SK-N-MC (cell line): ENCODE results near the gene ZCRB1.

Experiments
- DNase-seq: peaks from one replicate; pipeline ENCODE4 v3.0.0-alpha.2; 2011; ENCODE audit warnings: low read depth, low spot score
- H3K27ac ChIP-seq: fragments of 200-600 bp; sonication (generic); 2 replicates; pipeline ENCODE4 v1.5.1; 2016; ENCODE audit warnings: mixed run types
- H3K36me3 ChIP-seq: fragments of 200-600 bp; sonication (generic); 2 replicates; pipeline ENCODE4 v1.6.1; 2017; ENCODE audit warnings: antibody characterized with exemption, low read length, mixed read lengths; ENCODE audit not compliant: insufficient read depth
- H3K4me3 ChIP-seq: fragments of 200-600 bp; sonication (generic); 2 replicates; pipeline ENCODE4 v1.5.1; 2016
- H3K9ac ChIP-seq: fragments of 200-600 bp; sonication (generic); 2 replicates; pipeline ENCODE4 v1.8.0; 2017; ENCODE audit warnings: mixed run types, mixed read lengths; ENCODE audit not compliant: insufficient read length
- H3K9me3 ChIP-seq: fragments of 200-600 bp; sonication (generic); 2 replicates; pipeline ENCODE4 v1.6.1; 2017; ENCODE audit warnings: low read depth, mild to moderate bottlenecking, antibody characterized with exemption, low read length, moderate library complexity, mixed read lengths
- EZH2 ChIP-seq: fragments of 200-600 bp; sonication (generic); IDR thresholded peaks from one replicate; pipeline ENCODE4 v1.6.1; 2017; ENCODE audit warnings: antibody characterized with exemption
- FOXP2 ChIP-seq: optimal IDR thresholded peaks from 2 replicates; pipeline ENCODE3; 2011; ENCODE audit warnings: mild to moderate bottlenecking, moderate library complexity; ENCODE audit not compliant: insufficient read depth; ENCODE audit errors: extremely low read length, control extremely low read depth
- POLR2AphosphoS5 ChIP-seq: IDR thresholded peaks from 2 replicates; pipeline ENCODE4 v1.6.1; 2012; ENCODE audit warnings: mild to moderate bottlenecking, low read depth, low read length, borderline replicate concordance

Gene ZCRB1

GRCh38 chr12:42315108-42315507 lies 10.8 kb downstream of the ZCRB1 start:
- DNase-seq = no peak
- Histone ChIP-seq H3K36me3 (peaks cover 33% of the 10 kb centered on the region), H3K9me3 (no peaks in the 10 kb centered on the region), H3K27ac (no peak overlapping the region), H3K9ac (no peak overlapping the region), H3K4me3 (no peak overlapping the region)
- TF ChIP-seq FOXP2 (no peak), EZH2 (no peak), POLR2AphosphoS5 (no peak)

GRCh38 chr12:42309996-42310395 lies 15.9 kb downstream of the ZCRB1 start:
- H3K27ac ChIP-seq = no peak overlapping the region

GRCh38 chr12:42308390-42308789 lies 17.5 kb downstream of the ZCRB1 start:
- Histone ChIP-seq H3K27ac (no peak overlapping the region), H3K9me3 (no peaks in the 10 kb centered on the region), H3K36me3 (peaks cover 5% of the 10 kb centered on the region), H3K4me3 (no peak overlapping the region), H3K9ac (no peak overlapping the region)
- TF ChIP-seq FOXP2 (no peak), EZH2 (no peak), POLR2AphosphoS5 (no peak)
- DNase-seq = no peak

More at GRCh38 chr12:42309996-42310395, 15.9 kb downstream of the ZCRB1 start:
- no peaks in the 10 kb centered on the region for H3K9me3 ChIP-seq
- H3K4me3 ChIP-seq = no peak overlapping the region
- H3K9ac ChIP-seq = no peak overlapping the region
- DNase-seq = no peak
- TF ChIP-seq EZH2 (no peak), FOXP2 (no peak), POLR2AphosphoS5 (no peak)
- peaks cover 11% of the 10 kb centered on the region for H3K36me3 ChIP-seq

GRCh38 chr12:42306297-42306696 lies 19.6 kb downstream of the ZCRB1 start:
- Histone ChIP-seq H3K9me3 (no peaks in the 10 kb centered on the region), H3K27ac (no peak overlapping the region), H3K9ac (no peak overlapping the region), H3K4me3 (no peak overlapping the region), H3K36me3 (no peaks in the 10 kb centered on the region)
- no peak for TF ChIP-seq POLR2AphosphoS5
- TF ChIP-seq EZH2 = no peak
- no peak for TF ChIP-seq FOXP2
- DNase-seq = no peak

GRCh38 chr12:42299392-42300308 lies 26.2 kb downstream of the ZCRB1 start:
- H3K4me3 ChIP-seq = no peak overlapping the region
- TF ChIP-seq EZH2 (no peak), POLR2AphosphoS5 (no peak)
- H3K9ac ChIP-seq = no peak overlapping the region
- no peak overlapping the region; the same call in 1 of the 2 replicates for H3K27ac ChIP-seq
- no peaks in the 10 kb centered on the region for H3K36me3 ChIP-seq
- no peaks in the 10 kb centered on the region for H3K9me3 ChIP-seq
- DNase-seq = no peak

GRCh38 chr12:42298887-42299286 lies 27.0 kb downstream of the ZCRB1 start:
- no peak overlapping the region for H3K9ac ChIP-seq
- no peak overlapping the region for H3K4me3 ChIP-seq
- TF ChIP-seq FOXP2 = no peak
- TF ChIP-seq POLR2AphosphoS5 = no peak
- no peak for TF ChIP-seq EZH2
- no peak overlapping the region; the same call in 1 of the 2 replicates for H3K27ac ChIP-seq
- H3K9me3 ChIP-seq = no peaks in the 10 kb centered on the region
- H3K36me3 ChIP-seq = no peaks in the 10 kb centered on the region
- no peak for DNase-seq

- no peaks in the 10 kb centered on the region for H3K9me3 ChIP-seq
- no peak overlapping the region for H3K9ac ChIP-seq
- H3K27ac ChIP-seq = no peak overlapping the region
- H3K4me3 ChIP-seq = no peak overlapping the region
- no peaks in the 10 kb centered on the region for H3K36me3 ChIP-seq
- no peak for DNase-seq
- TF ChIP-seq FOXP2 (no peak), EZH2 (no peak), POLR2AphosphoS5 (no peak)
These were observed 29.3 kb downstream of the ZCRB1 start for GRCh38 chr12:42296503-42297109.

GRCh38 chr12:42291680-42292079 lies 34.2 kb downstream of the ZCRB1 start:
- Histone ChIP-seq H3K9me3 (no peaks in the 10 kb centered on the region), H3K4me3 (no peak overlapping the region), H3K27ac (no peak overlapping the region), H3K36me3 (no peaks in the 10 kb centered on the region), H3K9ac (no peak overlapping the region)
- no peak for DNase-seq
- no peak for TF ChIP-seq POLR2AphosphoS5
- TF ChIP-seq EZH2 = no peak
- TF ChIP-seq FOXP2 = no peak
